ENCODE measurements around the gene KRT27.
"Not testable (repeated sequence)": the region's sequence is repeated elsewhere in the genome, so short reads cannot be mapped to it uniquely, and the experiment has no call there.

Gene KRT27

DNA sequence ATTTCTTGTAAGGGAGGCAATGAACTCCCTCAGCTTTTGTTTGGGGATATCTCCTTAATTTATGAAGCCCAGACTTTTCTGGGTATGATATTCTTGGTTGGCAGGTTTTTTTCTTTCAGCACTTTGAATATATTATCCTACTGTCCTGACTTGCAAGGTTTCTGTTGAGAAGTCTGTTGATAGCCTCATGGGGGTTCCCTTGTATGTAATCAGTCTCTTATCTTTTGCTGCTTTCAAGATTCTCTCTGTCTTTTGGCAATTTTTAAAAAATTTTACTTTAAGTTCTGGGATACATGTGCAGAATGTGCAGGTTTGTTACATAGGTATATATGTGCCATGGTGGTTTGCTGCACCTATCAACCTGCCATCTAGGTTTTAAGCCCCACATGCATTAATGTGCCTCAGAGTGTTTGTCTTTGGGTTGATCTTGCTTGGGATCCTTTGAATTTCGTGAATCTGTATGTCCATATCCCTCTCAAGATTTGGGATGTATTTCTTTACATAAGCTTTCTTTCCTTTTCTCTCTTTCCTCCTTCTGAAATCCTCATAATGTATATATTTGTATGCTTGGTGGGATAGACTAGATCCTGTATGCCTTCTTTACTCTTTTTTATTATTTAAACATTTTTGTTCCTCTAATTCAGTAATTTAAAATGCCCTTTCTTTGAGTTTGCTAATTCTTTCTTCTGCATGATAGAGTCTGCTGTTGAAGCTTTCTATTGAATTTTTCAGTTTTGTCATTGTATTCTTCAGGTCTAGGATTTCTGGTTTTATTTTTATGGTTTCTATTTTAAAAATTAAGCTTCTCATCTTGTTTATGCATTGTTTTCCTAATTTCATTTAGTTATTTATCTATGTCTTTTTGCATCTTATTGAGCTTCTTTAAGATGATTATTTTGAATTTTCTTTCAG lies 22.0 kb downstream of the KRT27 start:
- no peak for DNase-seq (ENCODE audit: low read depth in 2 of 2, low spot score in 1 of 2)

DNA sequence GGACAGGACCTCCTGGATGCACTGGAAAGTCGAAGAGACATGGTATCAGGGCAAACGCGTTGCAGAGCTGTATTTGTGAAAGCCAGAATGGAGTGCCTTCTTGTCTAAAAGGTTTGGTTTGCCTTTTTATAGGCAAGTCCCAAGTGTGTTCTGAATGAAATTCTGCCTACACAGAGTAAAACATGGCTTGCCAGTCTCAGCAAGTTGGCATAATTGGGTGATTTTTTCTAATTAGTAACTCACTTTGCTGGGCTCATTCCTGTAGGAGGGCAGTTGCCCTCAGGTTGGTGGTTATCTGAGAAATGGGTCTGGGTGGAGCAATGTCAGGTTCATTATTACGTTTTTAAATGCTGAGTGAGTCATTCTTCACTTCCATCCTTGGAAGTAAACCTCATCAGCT lies 27.1 kb downstream of the KRT27 start, which contains the start of gene KRT25:
TSS of gene KRT25 (minus strand) at position 101 of the 400 bp plus-strand sequence. CDS start at position 41, 60 bp downstream.
- DNase-seq (ENCODE audit: low read depth in 2 of 2, low spot score in 1 of 2) = no peak

DNA sequence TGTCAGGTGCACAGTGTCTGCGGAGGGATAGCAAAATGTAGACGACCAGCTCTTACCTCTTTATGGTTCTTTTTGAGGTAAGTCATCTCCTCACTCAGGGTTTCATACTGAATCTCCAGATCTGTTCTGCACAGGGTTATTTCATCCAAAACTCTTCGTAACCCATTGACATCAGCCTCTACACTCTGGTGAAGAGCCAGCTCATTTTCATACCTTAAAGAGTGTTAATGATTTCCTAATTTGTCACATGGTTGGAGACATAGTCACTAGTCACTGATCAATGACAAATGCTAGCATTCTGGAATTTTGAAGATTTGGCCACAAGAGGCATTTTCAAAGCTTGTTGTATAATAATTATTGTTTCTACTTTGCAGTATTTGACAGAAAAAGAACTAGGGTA lies 28.5 kb downstream of the KRT27 start:
- DNase-seq (ENCODE audit: low read depth in 2 of 2, low spot score in 1 of 2) = no peak

DNA sequence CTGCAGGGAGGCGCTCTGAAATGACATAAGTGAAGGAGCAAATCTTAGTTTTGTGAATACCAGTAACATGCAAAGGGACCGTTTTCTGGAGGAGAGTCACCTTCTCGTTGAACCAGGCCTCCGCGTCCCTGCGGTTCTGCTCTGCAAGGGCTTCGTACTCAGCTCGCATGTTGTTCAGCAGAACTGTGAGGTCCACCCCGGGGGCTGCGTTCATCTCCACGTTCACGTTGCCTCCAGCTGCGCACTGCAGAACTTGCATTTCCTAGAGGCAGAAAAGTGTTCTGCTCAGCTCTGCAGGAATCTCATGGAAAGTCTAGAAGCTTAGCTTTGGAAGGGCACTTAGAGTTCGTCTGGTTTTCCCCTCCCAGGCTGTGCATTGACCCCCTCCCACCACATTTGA lies 31.3 kb downstream of the KRT27 start:
- no peak for DNase-seq (ENCODE audit: low read depth in 2 of 2, low spot score in 1 of 2)

DNA sequence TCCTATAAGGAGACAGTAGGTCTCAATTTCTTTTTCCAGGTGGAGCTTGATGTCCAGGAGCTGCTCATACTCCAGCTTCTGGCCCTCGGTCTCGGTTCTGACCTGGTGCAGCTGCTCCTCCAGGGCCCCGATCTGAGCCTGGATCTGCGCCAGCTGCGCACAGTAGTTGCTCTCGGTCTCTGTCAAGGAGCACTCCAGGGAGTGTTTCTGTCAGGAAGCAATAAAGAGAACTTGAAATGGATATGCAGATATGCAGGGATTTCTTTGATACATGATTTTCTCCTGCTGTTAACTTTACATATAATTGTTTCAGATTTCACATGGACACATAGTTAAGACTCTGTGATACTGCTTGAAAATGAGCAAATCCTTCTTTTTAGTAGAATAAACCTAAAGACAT lies 32.0 kb downstream of the KRT27 start:
- DNase-seq (ENCODE audit: low read depth in 2 of 2, low spot score in 1 of 2) = no peak

DNA sequence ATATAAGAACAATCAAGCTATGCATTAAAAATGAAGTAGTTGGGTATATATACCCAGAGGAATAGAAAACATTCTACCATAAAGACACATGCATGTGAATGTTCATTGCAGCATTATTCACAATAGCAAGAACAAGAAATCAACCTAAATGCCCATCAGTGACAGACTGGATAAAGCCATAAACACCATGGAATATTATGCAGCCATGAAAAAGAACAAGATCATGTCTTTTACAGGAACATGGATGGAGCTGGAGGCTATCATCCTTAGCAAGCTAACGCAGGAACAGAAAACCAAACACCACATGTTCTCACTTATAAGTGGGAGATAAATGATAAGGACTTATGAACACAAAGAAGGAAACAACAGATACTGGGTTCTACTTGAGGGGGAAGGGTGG lies 33.7 kb downstream of the KRT27 start:
- DNase-seq (ENCODE audit: low read depth in 2 of 2, low spot score in 1 of 2) = not testable (repeated sequence)

DNA sequence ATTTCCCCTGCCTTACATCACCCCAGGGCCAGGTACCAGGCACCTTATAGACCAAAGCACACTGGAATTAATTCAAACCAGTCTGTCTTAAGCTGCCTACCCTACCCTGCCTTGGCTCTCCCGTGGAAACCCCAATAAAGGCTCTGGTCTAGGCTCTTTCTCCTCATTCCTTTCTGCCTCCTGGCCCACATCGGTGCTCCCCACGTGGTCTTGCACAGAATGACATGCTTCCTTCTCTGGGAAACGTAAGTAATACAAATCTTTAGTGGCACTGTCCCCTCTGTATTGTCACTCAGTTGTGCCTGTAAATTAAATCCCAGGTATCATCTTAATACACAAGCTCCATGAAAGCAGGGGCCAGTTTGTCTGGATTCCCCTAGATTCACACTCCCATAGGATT lies 43.8 kb downstream of the KRT27 start:
- DNase-seq (ENCODE audit: low read depth in 2 of 2, low spot score in 1 of 2) = no peak

DNA sequence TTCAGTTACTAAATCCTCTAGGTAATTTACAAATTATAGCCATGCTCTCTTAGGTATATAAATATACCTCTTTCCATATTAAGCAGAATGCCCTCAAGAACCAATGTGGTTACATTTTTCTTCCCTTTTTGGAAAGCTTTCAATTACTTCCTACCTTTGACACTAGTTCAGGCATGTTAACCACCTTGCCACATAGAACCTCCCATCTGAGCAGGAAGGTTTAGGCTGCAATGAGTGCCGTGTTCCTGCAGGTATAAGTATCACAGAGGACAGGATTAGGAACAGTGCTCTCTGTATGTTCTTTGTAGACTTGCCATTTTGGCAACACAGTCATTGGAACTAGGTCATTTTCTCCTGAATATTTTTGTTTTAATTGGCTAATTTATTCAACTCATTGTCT lies 47.3 kb downstream of the KRT27 start:
- no peak for DNase-seq (ENCODE audit: low read depth in 2 of 2, low spot score in 1 of 2)

DNA sequence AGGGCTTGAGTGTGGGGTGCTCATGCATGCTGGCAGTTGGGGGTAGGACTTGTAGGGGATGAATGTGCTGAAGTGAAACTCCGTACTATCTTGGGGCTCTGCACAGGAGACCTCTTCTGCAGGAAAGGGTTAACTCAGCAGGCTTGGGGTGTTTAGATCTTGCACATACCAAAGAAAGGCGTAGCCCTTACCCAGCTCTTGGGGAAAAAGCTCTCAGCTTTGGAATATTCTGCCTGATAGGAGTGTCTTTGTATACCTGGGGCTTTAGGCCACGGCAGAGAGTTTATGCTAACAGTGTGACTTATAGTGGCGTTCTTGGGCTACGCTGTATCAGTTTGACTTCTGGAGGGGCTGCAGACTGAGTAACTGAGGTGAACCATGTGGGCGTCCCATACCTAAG lies 48.3 kb downstream of the KRT27 start:
- no peak for DNase-seq (ENCODE audit: low read depth in 2 of 2, low spot score in 1 of 2)

DNA sequence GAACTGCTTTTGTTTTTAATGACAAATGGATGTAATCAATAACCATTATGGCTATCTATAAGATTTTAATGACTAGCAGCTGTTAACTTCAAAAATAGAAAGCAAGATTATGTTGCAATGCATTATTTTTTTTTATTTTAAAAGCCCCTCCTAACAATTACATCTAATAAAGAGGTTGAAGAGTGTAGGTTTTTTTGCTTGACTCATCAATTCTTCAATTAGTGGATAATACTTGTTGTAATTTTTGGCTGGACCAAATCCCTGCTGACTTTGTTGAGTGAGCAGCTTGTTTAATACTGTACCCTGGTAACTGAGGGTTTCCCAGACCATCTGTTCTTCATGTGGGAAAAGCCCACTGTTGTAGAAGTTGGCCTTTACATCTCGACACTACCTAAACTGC lies 51.4 kb downstream of the KRT27 start:
- no peak for DNase-seq (ENCODE audit: low read depth in 2 of 2, low spot score in 1 of 2)

DNA sequence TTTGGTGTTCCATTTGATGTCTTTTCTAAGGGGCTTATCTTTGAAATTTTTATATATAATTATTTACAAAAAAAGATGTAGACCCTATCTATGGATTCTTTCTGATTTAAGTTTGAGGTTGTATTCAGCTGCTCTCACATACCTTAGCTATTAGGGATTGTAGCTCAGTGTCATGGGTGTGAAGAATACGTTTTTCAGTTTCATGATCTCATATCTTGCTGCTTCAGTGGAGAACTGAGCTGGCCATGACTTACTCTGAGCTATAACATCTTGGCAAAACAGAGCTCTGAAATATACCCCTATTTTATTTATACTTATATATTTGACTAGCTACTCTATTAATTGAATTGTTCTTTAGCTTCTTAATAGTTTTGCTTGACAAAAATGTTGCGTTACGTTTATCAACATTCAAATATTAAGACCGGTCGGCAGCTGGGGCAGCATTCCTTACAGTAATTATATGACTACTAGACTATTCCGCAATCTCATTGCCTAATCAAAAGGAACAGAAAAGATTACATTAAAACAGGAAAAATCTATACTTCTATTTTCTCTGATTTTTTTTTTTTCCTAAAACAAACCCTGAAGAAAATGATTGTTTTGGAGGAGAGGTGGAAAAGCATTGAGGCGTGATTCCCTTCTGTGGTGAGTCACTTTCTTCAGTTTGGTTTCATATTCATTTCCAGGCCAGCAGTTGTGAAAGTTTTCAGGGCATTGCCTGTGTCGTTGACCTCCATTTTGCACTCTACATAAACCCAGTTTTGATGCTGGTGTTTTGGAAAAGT lies 54.7 kb downstream of the KRT27 start:
- no peak for DNase-seq (ENCODE audit: low read depth in 2 of 2, low spot score in 1 of 2)

DNA sequence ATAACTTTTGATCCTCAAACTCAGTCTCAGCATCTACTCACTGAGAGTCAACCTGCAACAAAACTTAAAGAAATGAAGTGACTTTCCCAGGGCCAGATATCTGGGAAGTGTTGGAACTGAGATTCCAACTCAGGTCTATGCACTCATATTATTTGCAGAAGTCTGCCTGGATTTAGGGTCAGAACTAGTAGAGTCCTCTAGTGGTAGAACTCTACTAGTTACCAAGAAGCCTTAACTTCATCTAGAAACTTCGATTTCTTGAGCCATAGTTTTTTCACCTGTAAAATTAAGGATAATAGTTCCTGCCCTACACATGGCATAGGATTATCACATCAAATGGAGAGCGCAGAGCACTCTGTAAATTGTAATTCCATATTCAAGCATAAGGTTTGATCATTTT lies 55.4 kb downstream of the KRT27 start:
- DNase-seq (ENCODE audit: low read depth in 2 of 2, low spot score in 1 of 2) = no peak

Data from stimulated activated CD8-positive, alpha-beta memory T cell treated with anti-CD3 and anti-CD28 coated beads, Interleukin-4, amount 100 ng/mL, for 1 hour (primary cell).